OCI-LY7 (cell line): ENCODE measurements around the gene MAMLD1.

Source experiments
- CTCF ChIP-seq: fragments of 200-600 bp; sonication (generic); conservative IDR thresholded peaks from 2 replicates; pipeline ENCODE4 v1.5.1; 2014; ENCODE audit warnings: mild to moderate bottlenecking, antibody characterized with exemption, low read length, moderate library complexity, mixed read lengths
- EZH2phosphoT487 ChIP-seq: fragments of 200-600 bp; sonication (generic); IDR thresholded peaks from 2 replicates; pipeline ENCODE4 v1.6.1; 2018; ENCODE audit warnings: low read depth, borderline replicate concordance, mild to moderate bottlenecking, mixed run types, antibody characterized with exemption, low read length, moderate library complexity, mixed read lengths

GRCh38 chrX:150473371-150473770, 110.3 kb downstream of the MAMLD1 start:
- TF ChIP-seq CTCF: no peak
- TF ChIP-seq EZH2phosphoT487: no peak
